ENCODE results near the gene DDX31.
"Not testable (repeated sequence)": the region's sequence is repeated elsewhere in the genome, so short reads cannot be mapped to it uniquely, and the experiment has no call there.

The DDX31 gene

DNA sequence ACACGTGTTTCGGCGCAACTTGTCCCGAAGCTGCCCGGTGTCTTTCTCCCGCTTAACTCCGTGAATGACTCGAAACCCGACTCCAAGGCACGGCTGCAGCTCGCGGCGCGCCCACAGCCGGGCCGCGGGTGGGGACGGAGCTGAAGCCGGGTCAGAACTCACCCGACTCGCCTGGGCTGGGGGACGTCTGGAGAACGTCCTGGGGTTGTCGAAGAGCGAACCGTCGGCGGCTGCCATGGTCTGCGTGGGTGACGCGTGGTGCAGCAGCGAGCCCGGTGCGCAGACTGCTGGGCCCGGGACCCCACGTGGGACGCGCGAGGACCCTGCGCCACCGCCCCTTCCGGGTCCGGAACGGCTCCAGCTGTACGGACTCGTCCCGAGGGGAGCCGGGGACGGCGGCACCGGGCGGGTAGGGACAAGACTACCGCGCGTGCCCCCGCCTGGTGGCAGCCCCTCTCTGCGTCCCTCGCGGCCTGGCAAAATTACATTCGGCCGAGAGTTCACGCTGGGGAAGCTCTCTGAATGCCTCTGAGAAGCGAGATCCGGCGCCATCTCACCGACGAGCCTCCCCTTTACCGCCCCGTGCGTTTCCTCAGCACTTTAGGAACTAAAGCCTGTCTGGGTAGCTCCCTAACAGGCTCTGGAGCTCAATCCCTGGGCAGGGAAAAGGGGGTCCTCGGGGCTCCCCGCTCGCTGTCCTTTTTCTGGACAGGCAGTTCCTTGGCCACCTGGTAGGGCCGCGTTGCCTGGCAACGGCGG, at the start of gene DDX31:
DDX31 (minus strand) TSS at position 286 of the 759 bp plus-strand sequence; CDS start at position 237, 49 bp downstream.
- Histone ChIP-seq H3K36me3 (ENCODE audit: control insufficient read depth, insufficient read depth, low read length) (no peaks in the 10 kb centered on the region), H3K4me3 (replicated peaks; ENCODE audit: low read depth, low read length) (peak within 1 kb of the TSS; percentile 96), H3K27me3 (replicated peaks; ENCODE audit: control insufficient read depth, insufficient read depth, low read length) (no peaks in the 10 kb centered on the region)
- TF ChIP-seq, protein P1, sequence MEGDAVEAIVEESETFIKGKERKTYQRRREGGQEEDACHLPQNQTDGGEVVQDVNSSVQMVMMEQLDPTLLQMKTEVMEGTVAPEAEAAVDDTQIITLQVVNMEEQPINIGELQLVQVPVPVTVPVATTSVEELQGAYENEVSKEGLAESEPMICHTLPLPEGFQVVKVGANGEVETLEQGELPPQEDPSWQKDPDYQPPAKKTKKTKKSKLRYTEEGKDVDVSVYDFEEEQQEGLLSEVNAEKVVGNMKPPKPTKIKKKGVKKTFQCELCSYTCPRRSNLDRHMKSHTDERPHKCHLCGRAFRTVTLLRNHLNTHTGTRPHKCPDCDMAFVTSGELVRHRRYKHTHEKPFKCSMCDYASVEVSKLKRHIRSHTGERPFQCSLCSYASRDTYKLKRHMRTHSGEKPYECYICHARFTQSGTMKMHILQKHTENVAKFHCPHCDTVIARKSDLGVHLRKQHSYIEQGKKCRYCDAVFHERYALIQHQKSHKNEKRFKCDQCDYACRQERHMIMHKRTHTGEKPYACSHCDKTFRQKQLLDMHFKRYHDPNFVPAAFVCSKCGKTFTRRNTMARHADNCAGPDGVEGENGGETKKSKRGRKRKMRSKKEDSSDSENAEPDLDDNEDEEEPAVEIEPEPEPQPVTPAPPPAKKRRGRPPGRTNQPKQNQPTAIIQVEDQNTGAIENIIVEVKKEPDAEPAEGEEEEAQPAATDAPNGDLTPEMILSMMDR (IDR thresholded peaks at IDR 0.05; ENCODE audit: insufficient read depth, low read length, poor library complexity, severe bottlenecking), result no peak
- peak; percentile 92 for DNase-seq (ENCODE audit: extremely low read depth, insufficient read length)

DNA sequence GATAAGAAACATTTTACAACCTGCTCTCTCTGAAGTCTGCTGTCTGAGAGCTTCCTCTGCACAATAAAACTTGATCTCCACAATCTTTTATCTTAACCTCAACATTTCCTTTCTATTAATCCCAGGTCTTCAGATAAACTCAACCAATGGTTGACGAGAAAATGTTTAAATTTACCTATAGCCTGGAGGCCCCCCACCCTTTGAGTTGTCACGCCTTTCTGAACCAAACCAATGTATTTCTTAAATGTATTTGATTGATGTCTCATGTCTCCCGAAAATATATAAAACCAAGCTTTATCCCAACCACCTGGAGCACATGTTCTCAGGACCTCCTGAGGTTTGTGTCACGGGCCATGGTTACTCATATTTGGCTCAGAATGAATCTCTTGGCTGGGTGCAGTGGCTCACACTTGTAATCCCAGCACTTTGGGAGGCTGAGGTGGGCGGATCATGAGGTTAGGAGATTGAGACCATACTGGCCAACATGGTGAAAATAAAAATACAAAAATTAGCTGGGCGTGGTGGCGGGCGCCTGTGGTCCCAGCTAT, 48.7 kb upstream of the DDX31 start:
- H3K27me3 ChIP-seq (replicated peaks; ENCODE audit: control insufficient read depth, insufficient read depth, low read length); H3K4me3 ChIP-seq (replicated peaks; ENCODE audit: low read depth, low read length); H3K36me3 ChIP-seq (ENCODE audit: control insufficient read depth, insufficient read depth, low read length); DNase-seq (ENCODE audit: extremely low read depth, insufficient read length): not testable (repeated sequence)

DNA sequence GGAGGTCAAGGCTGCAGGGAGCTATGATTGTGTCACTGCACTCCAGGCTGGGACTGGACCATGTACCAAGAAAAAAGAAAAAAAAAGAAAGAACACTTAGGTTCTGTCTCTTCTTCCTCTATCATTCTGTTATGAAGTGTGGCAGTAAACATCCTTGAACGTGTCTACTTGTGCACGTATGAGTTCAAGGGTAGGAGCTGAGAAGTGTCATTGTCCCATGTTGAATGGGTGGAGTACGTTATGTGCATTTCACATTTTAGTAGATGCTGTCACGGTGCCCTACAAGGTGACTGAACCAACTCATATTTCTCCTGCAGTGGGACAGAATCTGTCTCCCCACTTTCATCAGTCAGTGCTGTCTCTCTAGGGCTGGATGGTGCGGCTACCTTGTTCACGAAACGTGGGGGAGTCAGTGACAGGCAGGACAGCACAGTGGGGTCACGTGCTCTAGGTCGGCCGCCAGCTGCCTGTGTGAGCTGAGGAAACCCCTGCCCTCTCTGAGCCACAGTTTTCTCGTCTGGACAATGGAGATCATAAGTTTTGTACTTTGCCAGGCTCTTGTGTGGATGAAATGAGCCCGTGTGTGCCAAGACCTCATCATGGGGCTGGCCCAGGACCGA, 47.7 kb upstream of the DDX31 start:
- no peak for DNase-seq (ENCODE audit: extremely low read depth, insufficient read length)
- Histone ChIP-seq H3K27me3 (replicated peaks; ENCODE audit: control insufficient read depth, insufficient read depth, low read length) (no peaks in the 10 kb centered on the region), H3K36me3 (ENCODE audit: control insufficient read depth, insufficient read depth, low read length) (no peaks in the 10 kb centered on the region), H3K4me3 (replicated peaks; ENCODE audit: low read depth, low read length) (no peak overlapping the region)
- TF ChIP-seq, protein P1 (IDR thresholded peaks at IDR 0.05; ENCODE audit: insufficient read depth, low read length, poor library complexity, severe bottlenecking), result no peak

DNA sequence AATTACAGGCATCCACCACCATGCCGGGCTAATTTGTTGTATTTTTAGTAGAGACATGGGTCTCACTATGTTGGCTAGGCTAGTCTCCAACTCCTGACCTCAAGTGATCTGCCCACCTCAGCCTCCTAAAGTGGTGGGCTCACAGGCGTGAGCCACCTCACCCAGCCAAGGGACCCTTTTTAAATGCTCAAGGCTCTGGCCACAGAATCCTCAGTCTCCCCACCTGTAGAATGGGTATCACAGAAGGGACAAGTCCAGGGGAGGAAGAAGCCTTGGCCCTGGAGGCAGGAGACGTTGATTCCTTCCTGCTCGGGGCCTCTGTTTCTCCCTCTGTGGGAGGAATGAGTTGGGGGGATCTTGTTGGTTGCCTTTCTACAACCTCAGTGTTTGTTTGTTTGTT, 46.2 kb upstream of the DDX31 start:
- H3K27me3 ChIP-seq (replicated peaks; ENCODE audit: control insufficient read depth, insufficient read depth, low read length), result no peaks in the 10 kb centered on the region
- TF ChIP-seq, protein P1 (IDR thresholded peaks at IDR 0.05; ENCODE audit: insufficient read depth, low read length, poor library complexity, severe bottlenecking), result no peak
- H3K36me3 ChIP-seq (ENCODE audit: control insufficient read depth, insufficient read depth, low read length), result no peaks in the 10 kb centered on the region
- DNase-seq (ENCODE audit: extremely low read depth, insufficient read length), result no peak
- H3K4me3 ChIP-seq (replicated peaks; ENCODE audit: low read depth, low read length), result no peak overlapping the region

DNA sequence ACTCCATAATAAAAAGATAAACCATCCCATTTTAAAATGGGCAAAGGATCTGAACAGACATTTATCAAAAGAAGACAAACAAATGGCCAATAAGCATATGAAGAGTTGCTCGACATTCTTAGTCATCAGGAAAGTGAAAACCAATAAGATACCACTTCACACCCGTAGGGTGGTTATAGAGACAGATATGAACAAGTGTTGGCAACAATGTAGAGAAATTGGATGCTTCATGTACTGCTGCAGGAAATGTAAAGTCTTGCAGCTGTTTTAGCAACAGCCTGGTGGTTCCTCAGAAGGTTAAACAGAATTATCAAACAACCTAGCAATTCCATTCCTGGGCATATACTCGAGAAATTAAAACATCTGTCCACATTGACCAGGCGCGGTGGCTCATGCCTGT, 43.0 kb upstream of the DDX31 start:
- Histone ChIP-seq H3K36me3 (ENCODE audit: control insufficient read depth, insufficient read depth, low read length) (no peaks in the 10 kb centered on the region), H3K27me3 (replicated peaks; ENCODE audit: control insufficient read depth, insufficient read depth, low read length) (no peaks in the 10 kb centered on the region), H3K4me3 (replicated peaks; ENCODE audit: low read depth, low read length) (no peak overlapping the region)
- TF ChIP-seq, protein P1 (IDR thresholded peaks at IDR 0.05; ENCODE audit: insufficient read depth, low read length, poor library complexity, severe bottlenecking), result no peak
- DNase-seq (ENCODE audit: extremely low read depth, insufficient read length), result no peak

DNA sequence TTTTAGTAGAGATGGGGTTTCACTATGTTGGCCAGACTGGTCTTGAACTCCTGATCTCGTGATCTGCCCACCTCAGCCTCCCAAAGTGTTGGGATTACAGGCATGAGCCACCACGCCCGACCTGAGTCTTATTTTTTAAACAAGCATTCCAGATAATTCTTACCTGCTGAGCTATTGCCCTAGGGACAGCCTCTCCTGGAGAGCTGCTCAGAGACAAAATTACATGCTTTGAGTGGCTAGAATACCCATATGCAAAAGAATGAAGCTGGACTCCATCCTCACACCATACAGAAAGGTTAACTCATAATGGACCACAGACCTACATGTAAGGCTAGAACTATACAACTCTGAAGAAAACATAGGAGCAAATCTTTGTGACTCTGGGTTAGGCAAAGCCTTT, 42.1 kb upstream of the DDX31 start:
- Histone ChIP-seq H3K4me3 (replicated peaks; ENCODE audit: low read depth, low read length) (no peak overlapping the region), H3K27me3 (replicated peaks; ENCODE audit: control insufficient read depth, insufficient read depth, low read length) (no peaks in the 10 kb centered on the region), H3K36me3 (ENCODE audit: control insufficient read depth, insufficient read depth, low read length) (no peaks in the 10 kb centered on the region)
- TF ChIP-seq, protein P1 (IDR thresholded peaks at IDR 0.05; ENCODE audit: insufficient read depth, low read length, poor library complexity, severe bottlenecking), result no peak
- no peak for DNase-seq (ENCODE audit: extremely low read depth, insufficient read length)

DNA sequence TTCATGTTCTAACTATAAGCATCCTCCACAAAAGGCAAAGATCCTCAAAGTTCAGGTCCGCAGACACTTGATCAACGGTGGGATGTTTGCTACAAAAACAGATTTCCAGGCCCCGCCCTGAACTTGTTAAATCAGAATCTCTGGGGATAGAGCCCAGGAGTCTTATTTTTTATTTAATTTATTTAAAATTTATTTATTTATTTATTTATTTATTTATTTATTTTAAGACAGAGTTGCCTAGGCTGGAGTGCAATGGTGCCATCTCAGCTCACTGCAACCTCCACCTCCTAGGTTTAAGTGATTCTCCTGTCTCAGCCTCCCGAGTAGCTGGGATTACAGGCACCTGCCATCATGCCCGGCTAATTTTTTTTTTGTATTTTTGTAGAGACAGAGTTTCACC, 41.4 kb upstream of the DDX31 start:
- not testable (repeated sequence) for H3K4me3 ChIP-seq (replicated peaks; ENCODE audit: low read depth, low read length); H3K27me3 ChIP-seq (replicated peaks; ENCODE audit: control insufficient read depth, insufficient read depth, low read length); H3K36me3 ChIP-seq (ENCODE audit: control insufficient read depth, insufficient read depth, low read length); DNase-seq (ENCODE audit: extremely low read depth, insufficient read length)

All from GM06990 (cell line).